Gastroesophageal sphincter (tissue), 4 donors: ENCODE data around the gene POLN. TPM values are rescaled to one million over a fixed set of nuclear protein-coding genes. Genes with fewer than 3 reads are reported as not detected.
"Not testable (repeated sequence)": the region's sequence is repeated elsewhere in the genome, so short reads cannot be mapped to it uniquely, and the experiment has no call there.

Experiments
- ATAC-seq: fragments of 150-250 bp; one replicate; pipeline ENCODE4 v1.9.1; 2016; ENCODE audit warnings: mild to moderate bottlenecking, moderate library complexity
- H3K27ac ChIP-seq, 4 donors: fragments of 200-600 bp; sonication (generic) in 3 of 4; 1 replicate in 3 of 4; 2 replicates in 1 of 4; pipeline ENCODE4 v1.5.1; 2016 to 2019
- H3K27me3 ChIP-seq: fragments of 200-600 bp; sonication (generic); one replicate; pipeline ENCODE4 v1.5.1; 2019
- H3K36me3 ChIP-seq, 2 donors: fragments of 200-600 bp; sonication (generic); one replicate each; pipeline ENCODE4 v1.5.1; 2019; ENCODE audit warnings: control low read depth in 1 of 2
- H3K4me1 ChIP-seq, 3 donors: fragments of 200-600 bp; sonication (generic); 1 replicate in 2 of 3; 2 replicates in 1 of 3; pipeline ENCODE4 v1.5.1; 2016 to 2019; ENCODE audit warnings: control low read depth in 2 of 3
- H3K4me3 ChIP-seq, 2 donors: fragments of 200-600 bp; sonication (generic); one replicate each; pipeline ENCODE4 v1.5.1; 2019; ENCODE audit warnings: mild to moderate bottlenecking in 1 of 2, moderate library complexity in 1 of 2
- H3K9me3 ChIP-seq, 3 donors: fragments of 200-600 bp; sonication (generic); one replicate each; pipeline ENCODE4 v1.5.1; 2017 to 2019; ENCODE audit warnings: control low read depth in 2 of 3
- EP300 ChIP-seq: sonication (generic); formaldehyde crosslinking; IDR thresholded peaks from one replicate; pipeline ENCODE4 v1.6.1; 2017; ENCODE audit warnings: antibody characterized with exemption, mild to moderate bottlenecking
- POLR2A ChIP-seq, 2 donors: fragments of 450-650 bp; IDR thresholded peaks; one replicate each; pipeline ENCODE4 v1.6.1; 2017; ENCODE audit warnings: antibody characterized with exemption in 2 of 2, mild to moderate bottlenecking in 2 of 2, moderate library complexity in 1 of 2
- POLR2AphosphoS5 ChIP-seq: sonication (generic); formaldehyde crosslinking; IDR thresholded peaks from one replicate; pipeline ENCODE4 v1.6.1; 2017; ENCODE audit warnings: antibody characterized with exemption
- WGBS, 2 donors: methylation state at CpG; one replicate each; pipeline ENCODE4 v1.1.5; 2018; ENCODE audit warnings: low coverage in 1 of 2; 5-methylcytosine and 5-hydroxymethylcytosine counted together
- total RNA-seq, 4 donors: library from RNA; depleted of rRNA; stranded (reverse); fragments of >200 nt; gene quantifications; one replicate each; pipeline ENCODE4 v1.1.0, GENCODE V29; 2016
- TF ChIP-seq, protein P1 (sequence below), 4 experiments: fragments of 200-600 bp in 2 of 4; fragments of 450-650 bp in 2 of 4; sonication (generic) in 1 of 4; IDR thresholded peaks; one replicate each; pipeline ENCODE4 v1.5.1; 2017 to 2019; ENCODE audit warnings: antibody characterized with exemption in 4 of 4, mild to moderate bottlenecking in 2 of 4, moderate library complexity in 2 of 4

POLN gene
- total RNA-seq, 4 donors from 2014 or later: 1.5 to 4.6 (median 2.6) TPM

DNA sequence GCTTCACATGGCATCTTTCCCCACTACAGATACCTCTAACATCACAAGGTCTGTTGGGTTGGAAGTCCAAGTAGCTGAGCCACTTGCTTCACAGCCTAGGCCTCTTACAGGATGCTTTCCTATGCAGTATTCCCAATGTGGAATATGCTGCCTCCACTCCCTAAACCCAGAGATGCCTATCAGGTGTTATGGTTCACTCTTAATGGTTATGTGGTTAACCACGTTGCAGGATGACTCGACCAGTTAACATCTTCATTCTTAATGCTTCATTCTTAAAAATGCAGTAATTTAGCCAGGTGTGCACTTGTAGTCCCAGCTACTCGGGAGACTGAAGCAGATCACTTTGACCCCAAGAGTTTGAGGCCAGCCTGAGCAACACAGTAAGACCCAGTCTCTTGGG lies 24.2 kb downstream of the POLN start:
- Histone ChIP-seq H3K4me3 (no peak overlapping the region), H3K36me3 (peaks cover 0 to 9% of the 10 kb centered on the region in 2 donors), H3K27ac (no peak overlapping the region), H3K4me1 (peaks cover 0 to 6% (median 0%) of the 10 kb centered on the region in 3 donors), H3K9me3 (no peaks in the 10 kb centered on the region), H3K27me3 (no peaks in the 10 kb centered on the region)
- TF ChIP-seq POLR2AphosphoS5 (no peak), EP300 (no peak), POLR2A (IDR thresholded peaks at IDR 0.05) (no peak)
- TF ChIP-seq, protein P1, sequence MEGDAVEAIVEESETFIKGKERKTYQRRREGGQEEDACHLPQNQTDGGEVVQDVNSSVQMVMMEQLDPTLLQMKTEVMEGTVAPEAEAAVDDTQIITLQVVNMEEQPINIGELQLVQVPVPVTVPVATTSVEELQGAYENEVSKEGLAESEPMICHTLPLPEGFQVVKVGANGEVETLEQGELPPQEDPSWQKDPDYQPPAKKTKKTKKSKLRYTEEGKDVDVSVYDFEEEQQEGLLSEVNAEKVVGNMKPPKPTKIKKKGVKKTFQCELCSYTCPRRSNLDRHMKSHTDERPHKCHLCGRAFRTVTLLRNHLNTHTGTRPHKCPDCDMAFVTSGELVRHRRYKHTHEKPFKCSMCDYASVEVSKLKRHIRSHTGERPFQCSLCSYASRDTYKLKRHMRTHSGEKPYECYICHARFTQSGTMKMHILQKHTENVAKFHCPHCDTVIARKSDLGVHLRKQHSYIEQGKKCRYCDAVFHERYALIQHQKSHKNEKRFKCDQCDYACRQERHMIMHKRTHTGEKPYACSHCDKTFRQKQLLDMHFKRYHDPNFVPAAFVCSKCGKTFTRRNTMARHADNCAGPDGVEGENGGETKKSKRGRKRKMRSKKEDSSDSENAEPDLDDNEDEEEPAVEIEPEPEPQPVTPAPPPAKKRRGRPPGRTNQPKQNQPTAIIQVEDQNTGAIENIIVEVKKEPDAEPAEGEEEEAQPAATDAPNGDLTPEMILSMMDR (IDR thresholded peaks at IDR 0.05): no peak
- WGBS, 2 donors: 54% methylated on average over 2 of the region's 3 CpGs; no CpG with 5 or more reads in 1 of the 2 donors
- ATAC-seq: no peak

DNA sequence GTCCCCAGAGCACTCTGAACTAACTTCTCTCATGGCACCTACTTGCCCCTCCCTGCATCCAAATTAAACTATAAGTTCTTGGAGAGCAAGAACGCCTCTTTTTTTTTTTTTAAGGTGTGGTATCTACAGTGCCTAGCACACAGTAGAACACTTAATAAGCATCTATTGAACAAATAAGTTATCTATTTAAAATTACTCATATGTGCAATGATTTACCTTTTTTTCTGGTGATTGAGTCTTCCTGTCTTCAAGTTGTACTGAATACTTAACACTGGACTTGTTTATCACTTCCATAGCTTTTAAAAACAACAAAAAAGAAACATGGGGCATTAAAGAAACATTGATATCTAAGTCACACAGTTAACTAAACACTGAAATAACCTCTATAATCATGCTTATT lies 29.1 kb downstream of the POLN start:
- H3K9me3 ChIP-seq: no peaks in the 10 kb centered on the region
- H3K4me3 ChIP-seq: no peak overlapping the region
- 80 to 92% methylated on average over 1 of the region's 1 CpG for WGBS, 2 donors
- no peaks in the 10 kb centered on the region for H3K27me3 ChIP-seq
- H3K36me3 ChIP-seq: peaks cover 0 to under 1% of the 10 kb centered on the region in 2 donors
- H3K27ac ChIP-seq: no peak overlapping the region
- no peak for ATAC-seq
- TF ChIP-seq, protein P1 (IDR thresholded peaks at IDR 0.05): no peak
- TF ChIP-seq POLR2AphosphoS5: no peak
- TF ChIP-seq EP300: no peak
- TF ChIP-seq POLR2A (IDR thresholded peaks at IDR 0.05): no peak
- no peaks in the 10 kb centered on the region for H3K4me1 ChIP-seq

DNA sequence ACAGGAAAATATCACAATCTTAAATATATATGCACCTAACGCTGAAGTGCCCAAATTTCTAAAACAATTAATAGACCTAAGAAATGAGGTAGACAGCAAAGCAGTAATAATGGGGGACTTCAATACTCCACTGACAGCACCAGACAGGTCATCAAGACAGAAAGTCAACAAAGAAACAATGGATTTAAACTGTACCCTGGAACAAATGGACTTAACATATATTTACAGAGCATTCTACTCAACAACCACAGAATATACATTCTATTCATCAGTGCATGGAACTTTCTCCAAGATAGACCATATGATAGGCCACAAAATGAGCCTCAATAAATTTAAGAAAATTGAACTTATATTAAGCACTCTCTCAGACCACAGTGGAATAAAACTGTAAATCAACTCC lies 39.1 kb downstream of the POLN start:
- ATAC-seq, H3K4me1 ChIP-seq, H3K4me3 ChIP-seq, H3K27ac ChIP-seq, H3K9me3 ChIP-seq, H3K27me3 ChIP-seq: not testable (repeated sequence)
- 92 to 100% methylated on average over 1 of the region's 1 CpG for WGBS, 2 donors
- peaks cover 0 to 10% of the 10 kb centered on the region in 2 donors for H3K36me3 ChIP-seq

DNA sequence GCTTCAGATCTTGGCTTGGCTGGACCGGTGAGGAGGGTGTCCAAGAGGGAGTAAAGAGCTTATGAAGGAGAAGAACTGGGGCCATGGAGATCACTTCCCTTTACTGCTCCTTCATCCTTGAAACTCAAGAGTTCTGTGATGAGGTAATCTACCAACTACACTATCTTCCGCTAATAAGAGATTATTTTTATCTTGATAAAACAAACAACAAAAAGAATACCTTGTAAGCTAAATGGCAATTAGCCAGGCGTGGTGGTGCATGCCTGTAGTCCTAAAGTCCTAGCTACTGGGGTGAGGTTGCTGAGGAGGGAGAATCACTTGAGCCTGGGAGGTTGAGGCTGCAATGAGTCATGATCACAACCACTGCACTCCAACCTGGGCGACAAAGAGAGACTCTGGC lies 47.4 kb downstream of the POLN start:
- no peak for TF ChIP-seq POLR2A (IDR thresholded peaks at IDR 0.05)
- TF ChIP-seq POLR2AphosphoS5: no peak
- no peak for TF ChIP-seq EP300
- TF ChIP-seq, protein P1 (IDR thresholded peaks at IDR 0.05): no peak
- WGBS, 2 donors: 85 to 91% methylated on average over 4 of the region's 4 CpGs
- Histone ChIP-seq H3K4me1 (no peaks in the 10 kb centered on the region), H3K9me3 (no peaks in the 10 kb centered on the region), H3K4me3 (no peak overlapping the region), H3K36me3 (peaks cover 0 to 19% of the 10 kb centered on the region in 2 donors), H3K27ac (no peak overlapping the region), H3K27me3 (no peaks in the 10 kb centered on the region)
- ATAC-seq: no peak

DNA sequence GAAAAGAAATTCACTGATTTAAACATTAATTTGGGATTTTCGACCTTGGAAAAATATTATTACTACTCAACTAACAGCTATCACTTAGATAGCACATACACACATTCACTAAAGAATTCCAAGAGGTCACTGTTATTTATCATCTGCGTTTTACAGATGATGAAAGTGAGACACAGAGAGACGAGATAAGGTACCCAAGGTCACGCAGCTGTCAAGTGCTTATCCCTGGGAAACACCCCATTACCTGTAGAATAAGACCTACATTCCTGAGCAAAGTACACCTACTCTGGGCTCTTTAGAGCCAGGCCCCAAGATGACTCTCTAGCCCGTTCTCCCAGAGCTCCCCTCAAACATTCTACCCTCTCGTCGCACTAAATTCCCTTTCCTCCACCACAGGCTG lies 48.6 kb downstream of the POLN start:
- H3K27me3 ChIP-seq: no peaks in the 10 kb centered on the region
- no peak for ATAC-seq
- no peak for TF ChIP-seq EP300
- H3K27ac ChIP-seq: no peak overlapping the region
- no peaks in the 10 kb centered on the region for H3K4me1 ChIP-seq
- H3K9me3 ChIP-seq: no peaks in the 10 kb centered on the region
- 67 to 70% methylated on average over 6 to 7 of the region's 7 CpGs for WGBS, 2 donors
- H3K36me3 ChIP-seq: peaks cover 0 to 18% of the 10 kb centered on the region in 2 donors
- no peak overlapping the region for H3K4me3 ChIP-seq

DNA sequence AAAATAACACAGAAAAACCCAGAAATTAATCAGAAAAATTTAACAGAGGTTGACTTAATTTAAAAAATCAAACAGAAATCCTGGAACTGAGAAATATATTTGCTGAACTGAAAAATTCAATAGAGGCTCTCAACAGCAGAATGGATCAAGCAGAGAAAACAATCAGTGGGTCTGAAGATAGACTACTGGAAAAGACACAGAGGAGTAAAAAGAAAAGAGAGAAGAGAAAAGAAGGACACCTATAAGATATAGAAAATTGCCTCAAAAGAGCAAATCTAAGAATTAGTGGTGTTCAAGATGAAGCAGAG lies 55.1 kb downstream of the POLN start:
- Histone ChIP-seq H3K36me3 (no peaks in the 10 kb centered on the region), H3K27ac (no peak overlapping the region), H3K4me3 (no peak overlapping the region), H3K4me1 (no peaks in the 10 kb centered on the region), H3K9me3 (peaks cover 0 to 5% (median 0%) of the 10 kb centered on the region in 3 donors), H3K27me3 (no peaks in the 10 kb centered on the region)
- no peak for ATAC-seq
- TF ChIP-seq, protein P1 (IDR thresholded peaks at IDR 0.05): no peak
- TF ChIP-seq POLR2AphosphoS5 (no peak), EP300 (no peak), POLR2A (IDR thresholded peaks at IDR 0.05) (no peak)
